GM19452 (cell line): Measurements from ENCODE around the gene TMEM109.

ENCODE experiments used
- ATAC-seq: cut with Tn5 transposase; IDR thresholded peaks from one replicate; pipeline ENCODE4 v1.9.1; 2021; ENCODE audit not compliant: unreplicated experiment

TMEM109 gene

GRCh38 chr11:60924906-60925853, 11.2 kb downstream of the TMEM109 start:
- ATAC-seq = no peak

GRCh38 chr11:60925868-60926267, 11.9 kb downstream of the TMEM109 start:
- ATAC-seq = no peak

GRCh38 chr11:60926500-60926899, 12.5 kb downstream of the TMEM109 start:
- no peak for ATAC-seq

GRCh38 chr11:60927061-60927592, 13.2 kb downstream of the TMEM109 start:
- no peak for ATAC-seq

GRCh38 chr11:60927600-60927999, 13.6 kb downstream of the TMEM109 start:
- ATAC-seq = no peak

GRCh38 chr11:60928563-60929001, 14.6 kb downstream of the TMEM109 start:
- no peak for ATAC-seq

GRCh38 chr11:60929764-60930163, 15.8 kb downstream of the TMEM109 start:
- ATAC-seq = no peak

GRCh38 chr11:60930394-60930793, 16.4 kb downstream of the TMEM109 start:
- ATAC-seq = no peak

- no peak for ATAC-seq
These were observed 18.0 kb downstream of the TMEM109 start for GRCh38 chr11:60931917-60932316.

- ATAC-seq = no peak
These were observed 18.8 kb downstream of the TMEM109 start for GRCh38 chr11:60932605-60933356.

- ATAC-seq = no peak
These were observed 19.6 kb downstream of the TMEM109 start for GRCh38 chr11:60933416-60934123.

- no peak for ATAC-seq
These were observed 20.3 kb downstream of the TMEM109 start for GRCh38 chr11:60934124-60934789.

GRCh38 chr11:60934790-60935605, 21.0 kb downstream of the TMEM109 start:
- no peak for ATAC-seq

- ATAC-seq = no peak
These were observed 21.9 kb downstream of the TMEM109 start for GRCh38 chr11:60935676-60936442.

GRCh38 chr11:60936467-60937143, 22.6 kb downstream of the TMEM109 start:
- no peak for ATAC-seq

GRCh38 chr11:60937144-60937527, 23.2 kb downstream of the TMEM109 start:
- ATAC-seq = no peak

GRCh38 chr11:60937811-60938210, 23.9 kb downstream of the TMEM109 start:
- ATAC-seq = no peak

- no peak for ATAC-seq
These were observed 24.5 kb downstream of the TMEM109 start for GRCh38 chr11:60938500-60938899.
